ENCODE measurements around the gene FCAR.
"Not testable (repeated sequence)": the region's sequence is repeated elsewhere in the genome, so short reads cannot be mapped to it uniquely, and the experiment has no call there.

FCAR gene

DNA sequence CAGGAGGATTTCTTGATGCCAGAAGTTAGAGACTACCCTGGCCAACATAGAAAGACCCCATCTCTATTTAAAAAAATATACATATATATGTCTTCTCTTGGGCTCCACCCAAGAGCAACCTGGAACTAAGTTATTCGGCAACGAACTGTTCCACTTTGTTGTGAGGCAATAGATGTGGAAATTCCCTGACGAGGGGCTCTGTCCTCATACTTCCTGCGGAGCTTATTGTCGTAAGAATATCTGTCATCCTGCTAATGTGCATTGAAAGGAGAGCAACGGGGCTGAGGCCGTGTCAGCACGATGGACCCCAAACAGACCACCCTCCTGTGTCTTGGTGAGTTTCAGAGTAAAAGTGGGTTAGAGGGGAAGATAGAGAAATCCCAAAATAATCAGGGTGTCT is at the start of gene FCAR:
FCAR (plus strand) TSS at position 246 of the 400 bp plus-strand sequence; CDS start at position 301, 55 bp downstream.
- no peak for DNase-seq (ENCODE audit: low read depth in 2 of 2)

DNA sequence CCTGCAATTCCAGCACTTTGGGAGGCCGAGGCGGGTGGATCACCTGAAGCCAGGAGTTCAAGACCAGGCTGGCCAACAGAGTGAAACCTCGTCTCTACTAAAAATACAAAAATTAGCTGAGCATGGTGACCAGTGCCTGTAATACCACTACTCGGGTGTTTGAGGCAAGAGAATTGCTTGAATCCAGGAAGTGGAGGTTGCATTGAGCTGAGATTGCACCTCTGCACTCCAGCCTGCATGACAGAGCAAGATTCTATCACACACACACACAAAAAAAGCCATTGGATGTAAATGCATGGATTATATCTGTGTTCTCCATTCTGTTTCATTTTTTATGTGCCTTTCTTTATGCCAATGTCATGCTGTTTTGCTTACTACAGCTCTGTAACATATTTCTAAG is 49.6 kb upstream of the FCAR start:
- DNase-seq (ENCODE audit: low read depth in 2 of 2): not testable (repeated sequence)

DNA sequence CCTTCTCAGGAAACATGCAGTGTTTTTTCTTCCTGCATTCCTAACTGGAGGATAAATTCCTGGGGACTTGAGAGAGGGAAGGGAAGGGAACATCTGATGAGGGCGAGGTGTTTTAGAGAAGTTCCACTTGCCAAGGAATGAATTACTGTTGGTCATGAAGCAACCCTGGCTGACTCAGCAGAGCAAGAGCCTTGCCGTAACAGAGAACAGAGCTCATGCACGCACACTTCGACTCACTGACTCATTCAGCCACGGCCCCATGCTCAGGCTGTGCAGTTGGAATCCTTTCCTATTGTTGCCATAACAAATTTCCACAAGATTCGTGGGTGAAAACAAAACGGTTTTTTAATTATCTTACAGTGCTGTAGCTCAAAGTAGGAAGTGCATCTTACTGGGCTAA is 48.7 kb upstream of the FCAR start:
- not testable (repeated sequence) for DNase-seq (ENCODE audit: low read depth in 2 of 2)

DNA sequence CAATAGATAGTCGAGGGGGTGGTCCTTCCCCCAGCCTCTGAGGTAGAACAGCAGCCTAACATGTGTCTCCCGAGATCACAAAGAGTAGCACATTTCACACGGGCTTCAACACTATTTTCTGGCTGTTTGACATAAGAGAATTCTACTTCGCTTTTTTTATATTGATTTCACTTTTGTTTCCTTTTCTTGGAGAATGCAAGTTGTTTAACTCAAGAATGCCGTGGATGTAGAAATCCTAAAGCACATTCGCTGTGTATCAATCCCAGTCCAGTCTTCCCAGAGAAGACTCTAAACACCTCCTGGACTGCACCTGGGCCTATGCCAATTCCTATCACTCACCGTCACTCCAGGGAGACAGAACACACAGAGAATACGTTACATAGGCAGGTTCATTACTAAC is 46.0 kb upstream of the FCAR start:
- not testable (repeated sequence) for DNase-seq (ENCODE audit: low read depth in 2 of 2)

DNA sequence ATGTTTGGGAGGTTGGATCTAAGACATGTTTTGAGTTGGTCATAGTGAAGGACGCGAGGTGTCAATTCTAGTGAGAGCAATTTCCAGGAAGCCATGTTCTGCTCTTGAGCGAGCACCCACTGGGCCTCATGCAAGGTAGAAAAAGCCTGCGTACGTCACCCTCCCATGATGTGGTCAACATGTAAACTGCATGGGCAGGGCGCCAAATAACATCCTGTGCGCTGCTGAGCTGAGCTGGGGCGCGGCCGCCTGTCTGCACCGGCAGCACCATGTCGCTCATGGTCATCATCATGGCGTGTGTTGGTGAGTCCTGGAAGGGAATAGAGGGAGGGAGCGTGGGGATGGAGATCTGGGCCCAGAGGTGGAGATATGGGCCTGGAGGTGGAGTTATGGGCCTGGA is 41.5 kb upstream of the FCAR start, which contains the start of gene KIR2DS4:
KIR2DS4 (plus strand) TSS at position 181 of the 400 bp plus-strand sequence.
- DNase-seq (ENCODE audit: low read depth in 2 of 2): not testable (repeated sequence)

DNA sequence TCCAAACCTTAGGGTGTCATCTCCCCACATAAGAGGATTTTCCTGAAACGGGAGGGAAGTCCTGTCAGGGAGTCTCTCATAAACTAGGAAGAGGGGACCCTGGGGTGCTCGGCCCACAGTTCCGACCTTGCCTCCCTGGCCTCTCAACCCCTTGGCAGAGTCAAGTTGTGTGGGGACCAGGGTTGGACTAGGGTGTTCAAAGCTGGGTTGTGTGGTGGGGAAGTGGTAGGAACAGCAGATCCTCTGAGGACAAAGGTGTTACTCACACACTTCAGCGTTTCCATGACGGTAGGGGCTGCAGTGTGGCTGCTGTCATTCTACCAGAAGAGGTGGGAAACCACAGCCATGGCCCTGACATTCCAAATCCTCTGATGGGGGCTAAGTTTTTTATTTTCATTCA is 38.9 kb upstream of the FCAR start:
- DNase-seq (ENCODE audit: low read depth in 2 of 2): not testable (repeated sequence)

DNA sequence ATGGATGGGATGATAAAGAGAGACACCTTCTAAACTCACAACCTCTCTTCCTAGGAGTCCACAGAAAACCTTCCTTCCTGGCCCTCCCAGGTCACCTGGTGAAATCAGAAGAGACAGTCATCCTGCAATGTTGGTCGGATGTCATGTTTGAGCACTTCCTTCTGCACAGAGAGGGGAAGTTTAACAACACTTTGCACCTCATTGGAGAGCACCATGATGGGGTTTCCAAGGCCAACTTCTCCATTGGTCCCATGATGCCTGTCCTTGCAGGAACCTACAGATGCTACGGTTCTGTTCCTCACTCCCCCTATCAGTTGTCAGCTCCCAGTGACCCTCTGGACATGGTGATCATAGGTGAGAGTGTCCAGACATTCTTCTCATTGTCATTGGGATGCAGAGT is 36.5 kb upstream of the FCAR start:
- DNase-seq (ENCODE audit: low read depth in 2 of 2): not testable (repeated sequence)

DNA sequence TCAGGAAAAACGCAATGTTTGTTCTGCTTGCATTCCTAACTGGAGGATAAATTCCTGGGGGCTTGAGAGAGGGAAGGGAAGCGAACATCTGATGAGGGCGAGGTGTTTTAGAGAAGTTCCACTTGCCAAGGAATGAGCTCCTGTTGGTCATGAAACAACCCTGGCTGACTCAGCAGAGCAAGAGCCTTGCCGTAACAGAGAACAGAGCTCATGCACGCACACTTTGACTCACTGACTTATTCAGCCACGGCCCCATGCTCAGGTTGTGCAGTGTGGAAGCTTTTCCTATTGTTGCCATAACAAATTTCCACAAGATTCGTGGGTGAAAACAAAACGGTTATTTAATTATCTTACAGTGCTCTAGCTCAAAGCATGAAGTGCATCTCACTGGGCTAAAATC is 30.9 kb upstream of the FCAR start:
- DNase-seq (ENCODE audit: low read depth in 2 of 2): not testable (repeated sequence)

DNA sequence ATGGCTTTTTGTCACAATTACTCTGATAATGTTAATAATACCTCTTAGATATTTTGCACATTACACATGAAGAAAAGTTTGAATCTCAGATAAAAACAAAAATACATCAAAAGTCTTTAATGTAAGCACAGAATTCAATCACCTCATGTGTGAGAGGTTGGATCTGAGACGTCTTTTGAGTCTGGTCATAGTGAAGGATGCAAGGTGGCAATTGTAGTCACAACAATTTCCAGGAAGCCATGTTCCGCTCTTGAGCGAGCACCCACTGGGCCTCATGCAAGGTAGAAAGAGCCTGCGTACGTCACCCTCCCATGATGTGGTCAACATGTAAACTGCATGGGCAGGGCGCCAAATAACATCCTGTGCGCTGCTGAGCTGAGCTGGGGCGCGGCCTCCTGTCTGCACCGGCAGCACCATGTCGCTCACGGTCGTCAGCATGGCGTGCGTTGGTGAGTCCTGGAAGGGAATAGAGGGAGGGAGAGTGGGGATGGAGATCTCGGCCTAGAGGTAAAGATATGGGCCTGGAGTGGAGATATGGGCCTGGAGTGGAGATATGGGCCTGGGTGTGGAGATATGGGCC is 23.9 kb upstream of the FCAR start, which contains the start of gene KIR3DL2:
KIR3DL2 (plus strand) TSS at position 383 of the 580 bp plus-strand sequence; CDS start at position 416, 33 bp downstream.
- DNase-seq (ENCODE audit: low read depth in 2 of 2): not testable (repeated sequence)

DNA sequence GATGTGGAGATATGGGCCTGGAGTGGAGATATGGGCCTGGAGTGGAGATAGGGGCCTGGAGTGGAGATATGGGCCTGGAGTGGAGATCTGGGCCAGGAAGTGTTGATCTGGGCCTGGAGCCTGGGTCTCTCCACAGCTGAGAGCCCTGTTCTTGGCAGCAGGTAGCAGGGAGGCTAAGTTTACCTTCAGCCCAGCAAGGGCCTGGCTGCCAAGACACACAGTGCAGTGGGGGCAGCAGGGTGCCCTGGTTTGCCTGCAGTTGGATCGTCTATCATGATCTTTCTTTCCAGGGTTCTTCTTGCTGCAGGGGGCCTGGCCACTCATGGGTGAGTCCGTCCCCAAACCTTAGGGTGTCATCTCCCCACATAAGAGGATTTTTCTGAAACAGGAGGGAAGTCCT is 23.1 kb upstream of the FCAR start:
- no peak for DNase-seq (ENCODE audit: low read depth in 2 of 2)

DNA sequence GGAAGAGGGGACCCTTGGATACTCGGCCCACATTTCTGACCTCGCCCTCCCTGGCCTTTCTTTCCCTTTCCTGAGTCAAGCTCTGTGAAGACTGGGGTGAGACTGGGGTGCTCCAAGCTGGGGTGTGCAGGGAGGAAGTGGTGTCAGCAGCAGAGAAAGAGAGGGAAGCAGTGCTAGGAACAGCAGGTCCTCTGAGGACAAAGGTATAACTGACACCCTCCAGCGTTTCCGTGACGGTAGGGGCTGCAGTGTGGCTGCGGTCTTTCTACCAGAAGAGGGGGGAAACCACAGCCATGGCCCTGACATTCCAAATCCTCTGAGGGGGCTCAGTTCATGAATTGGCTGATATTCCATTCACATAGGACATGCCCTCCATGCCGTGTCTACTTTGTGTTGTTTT is 22.7 kb upstream of the FCAR start:
- no peak for DNase-seq (ENCODE audit: low read depth in 2 of 2)

DNA sequence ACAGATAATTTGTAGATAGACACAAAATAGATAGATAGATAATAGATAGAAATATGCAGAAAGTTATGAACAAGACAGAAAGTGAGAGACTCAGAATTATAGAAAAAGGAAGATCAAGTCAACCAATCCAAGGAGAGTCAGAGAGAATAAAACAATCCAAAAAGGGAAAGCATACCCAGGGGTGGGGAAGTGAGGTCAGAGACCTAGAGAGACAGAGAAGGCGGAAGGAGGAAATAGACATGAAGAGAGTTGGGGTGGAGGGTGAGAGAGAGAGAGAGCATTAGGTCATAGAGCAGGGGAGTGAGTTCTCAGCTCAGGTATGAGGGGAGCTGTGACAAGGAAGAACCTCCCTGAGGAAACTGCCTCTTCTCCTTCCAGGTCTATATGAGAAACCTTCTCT is 18.8 kb upstream of the FCAR start:
- DNase-seq (ENCODE audit: low read depth in 2 of 2): not testable (repeated sequence)

DNA sequence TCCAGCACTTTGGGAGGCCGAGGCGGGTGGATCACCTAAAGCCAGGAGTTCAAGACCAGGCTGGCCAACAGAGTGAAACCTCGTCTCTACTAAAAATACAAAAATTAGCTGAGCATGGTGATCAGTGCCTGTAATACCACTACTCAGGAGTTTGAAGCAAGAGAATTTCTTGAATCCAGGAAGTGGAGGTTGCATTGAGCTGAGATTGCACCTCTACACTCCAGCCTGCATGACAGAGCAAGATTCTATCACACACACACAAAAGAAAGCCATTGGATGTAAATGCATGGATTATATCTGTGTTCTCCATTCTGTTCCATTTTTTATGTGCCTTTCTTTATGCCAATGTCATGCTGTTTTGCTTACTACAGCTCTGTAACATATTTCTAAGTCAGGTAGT is 15.6 kb upstream of the FCAR start:
- DNase-seq (ENCODE audit: low read depth in 2 of 2): not testable (repeated sequence)

DNA sequence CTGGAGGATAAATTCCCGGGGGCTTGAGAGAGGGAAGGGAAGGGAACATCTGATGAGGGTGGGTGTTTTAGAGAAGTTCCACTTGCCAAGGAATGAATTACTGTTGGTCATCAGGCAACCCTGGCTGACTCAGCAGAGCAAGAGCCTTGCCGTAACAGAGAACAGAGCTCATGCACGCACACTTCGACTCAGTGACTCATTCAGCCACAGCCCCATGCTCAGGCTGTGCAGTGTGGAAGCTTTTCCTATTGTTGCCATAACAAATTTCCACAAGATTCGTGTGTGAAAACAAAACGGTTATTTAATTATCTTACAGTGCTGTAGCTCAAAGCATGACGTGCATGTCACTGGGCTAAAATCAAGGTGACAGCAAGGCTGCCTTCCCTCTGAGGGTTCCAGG is 14.6 kb upstream of the FCAR start:
- DNase-seq (ENCODE audit: low read depth in 2 of 2): not testable (repeated sequence)

DNA sequence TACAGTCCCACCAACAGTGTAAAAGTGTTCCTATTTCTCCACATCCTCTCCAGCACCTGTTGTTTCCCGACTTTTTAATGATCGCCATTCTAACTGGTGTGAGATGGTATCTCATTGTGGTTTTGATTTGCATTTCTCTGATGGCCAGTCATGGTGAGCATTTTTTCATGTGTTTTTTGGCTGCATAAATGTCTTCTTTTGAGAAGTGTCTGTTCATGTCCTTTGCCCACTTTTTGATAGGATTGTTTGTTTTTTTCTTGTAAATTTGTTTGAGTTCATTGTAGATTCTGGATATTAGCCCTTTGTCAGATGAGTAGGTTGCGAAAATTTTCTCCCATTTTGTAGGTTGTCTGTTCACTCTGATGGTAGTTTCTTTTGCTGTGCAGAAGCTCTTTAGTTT is 10.6 kb upstream of the FCAR start:
- DNase-seq (ENCODE audit: low read depth in 2 of 2): not testable (repeated sequence)

DNA sequence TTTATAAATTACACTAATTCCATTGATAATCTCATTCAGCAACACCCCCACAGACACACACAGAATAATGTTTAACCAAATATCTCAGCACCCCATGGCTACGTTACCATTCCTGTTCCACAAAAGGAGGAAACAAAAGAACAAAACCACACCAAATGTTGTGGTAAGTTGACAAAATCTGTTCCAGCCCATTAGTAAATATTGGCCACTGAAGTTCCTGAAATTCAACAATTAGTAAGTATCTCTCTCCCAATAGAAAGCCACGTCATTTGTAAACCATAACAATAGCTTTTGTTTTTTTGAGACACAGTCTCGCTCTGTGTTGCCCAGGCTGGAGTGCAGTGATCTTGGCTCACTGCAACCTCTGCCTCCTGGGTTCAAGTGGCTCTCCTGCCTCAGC is 2.3 kb upstream of the FCAR start:
- DNase-seq (ENCODE audit: low read depth in 2 of 2): no peak

DNA sequence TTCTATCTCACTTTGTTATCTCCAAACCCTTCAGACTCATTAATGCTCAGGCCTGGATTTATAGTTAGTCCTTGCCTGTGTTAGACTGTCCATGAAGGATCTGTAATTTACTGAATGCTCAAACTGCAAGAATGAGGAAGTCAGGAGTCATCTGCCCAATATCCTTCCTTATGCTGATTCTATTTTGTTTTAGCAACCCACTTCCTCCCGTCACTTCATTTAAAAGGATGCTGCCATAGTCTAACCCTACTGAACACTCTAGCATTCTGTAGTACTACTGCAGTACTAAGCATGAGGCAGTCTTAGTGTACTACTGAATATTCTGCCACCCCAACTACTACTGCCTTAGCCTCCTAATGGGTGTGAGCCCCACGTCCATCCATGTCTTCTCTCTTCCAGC is 1.5 kb downstream of the FCAR start:
- DNase-seq (ENCODE audit: low read depth in 2 of 2): no peak

DNA sequence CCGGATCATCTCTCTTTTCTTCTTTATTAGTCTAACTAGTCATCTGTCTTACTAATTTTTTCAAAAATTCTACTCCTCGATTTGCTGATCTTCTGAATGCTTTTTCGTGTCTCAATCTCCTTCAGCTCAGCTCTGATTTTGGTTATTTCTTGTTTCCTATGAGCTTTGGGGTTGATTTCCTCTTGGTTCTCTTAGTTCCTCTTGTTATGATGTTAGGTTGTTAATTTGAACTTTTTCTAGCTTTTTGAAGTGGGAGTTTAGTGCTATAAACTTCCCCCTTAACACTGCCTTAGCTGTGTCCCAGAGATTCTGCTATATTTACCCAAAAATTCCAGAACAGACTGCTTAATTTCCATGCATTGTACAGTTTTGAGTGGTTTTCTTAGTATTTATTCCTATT is 3.4 kb downstream of the FCAR start:
- DNase-seq (ENCODE audit: low read depth in 2 of 2): no peak

DNA sequence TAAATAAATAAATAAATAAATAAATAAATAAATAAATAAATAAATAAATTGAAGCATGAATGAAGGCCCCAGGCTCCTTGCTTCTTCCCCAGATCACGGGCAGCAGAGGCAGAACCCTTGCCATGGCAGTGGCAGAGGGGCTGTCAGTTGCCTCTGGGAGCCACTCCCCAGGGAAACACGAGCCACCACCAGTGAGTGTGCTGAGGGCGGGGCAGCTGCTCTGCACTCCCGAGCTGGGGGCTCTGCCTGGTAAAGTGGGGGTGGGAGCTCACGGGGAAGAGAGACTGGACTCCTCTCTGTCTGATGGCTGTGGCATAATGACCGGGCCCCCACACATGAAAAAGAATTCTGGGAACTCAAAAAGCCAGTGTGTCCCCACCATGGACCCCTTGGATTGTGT is 7.8 kb downstream of the FCAR start:
- DNase-seq (ENCODE audit: low read depth in 2 of 2): no peak

DNA sequence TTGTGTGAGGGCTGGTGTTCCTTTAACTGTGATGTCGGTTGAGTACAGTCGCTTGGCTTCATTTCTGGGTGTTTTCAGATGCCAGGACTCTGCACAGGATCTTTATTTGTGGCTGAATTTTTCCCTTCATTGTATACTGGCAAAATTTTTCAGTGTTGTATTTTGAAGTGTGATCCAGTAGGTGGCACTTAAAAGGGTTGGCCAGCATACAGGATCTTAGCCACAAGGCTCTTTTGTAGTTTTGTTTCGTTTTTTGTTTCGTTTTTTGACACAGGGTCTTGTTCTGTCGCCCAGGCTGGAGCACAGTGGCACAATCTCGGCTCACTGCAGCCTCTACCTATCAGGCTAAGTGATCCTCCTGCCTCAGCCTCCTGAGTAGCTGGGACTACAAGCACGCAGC is 8.7 kb downstream of the FCAR start:
- no peak for DNase-seq (ENCODE audit: low read depth in 2 of 2)

DNA sequence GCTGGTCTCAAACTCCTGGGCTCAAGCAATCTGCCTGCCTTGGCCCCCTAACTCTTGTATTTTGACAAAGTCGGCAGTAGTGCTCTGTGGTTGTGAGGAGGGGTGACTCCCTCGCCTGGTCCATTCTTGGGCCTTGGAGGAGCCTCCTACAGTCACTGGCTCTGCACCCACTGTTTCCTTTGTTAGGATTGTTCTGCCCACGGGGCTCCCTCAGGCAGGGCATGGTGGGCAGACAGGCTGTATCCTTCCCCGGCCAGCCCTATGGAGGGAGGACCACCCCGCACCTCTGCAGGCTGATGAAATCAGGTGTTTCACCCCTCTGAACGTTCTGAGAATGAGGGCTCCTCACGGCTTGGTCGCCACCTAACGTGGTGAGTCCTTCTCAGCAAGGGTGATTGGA is 9.2 kb downstream of the FCAR start:
- DNase-seq (ENCODE audit: low read depth in 2 of 2): no peak

DNA sequence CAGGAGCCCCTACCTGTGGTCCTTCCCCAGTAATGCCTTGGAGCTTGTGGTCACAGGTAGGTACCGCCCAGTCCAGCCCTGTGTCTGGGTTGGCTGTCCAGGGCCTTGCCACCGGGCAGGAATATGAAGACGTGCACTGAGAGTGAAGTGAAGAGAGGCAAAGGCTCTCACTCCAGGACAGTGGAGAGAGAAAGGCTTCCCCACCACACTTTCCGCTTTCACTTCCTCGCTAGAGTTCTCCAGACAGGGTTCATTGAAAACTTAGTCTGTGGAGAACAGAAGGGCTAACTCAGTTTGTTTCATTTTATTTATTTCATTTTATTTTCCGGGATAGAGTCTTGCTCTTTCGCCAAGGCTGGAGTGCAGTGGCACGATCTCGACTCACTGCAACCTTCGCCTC is 14.2 kb downstream of the FCAR start:
- DNase-seq (ENCODE audit: low read depth in 2 of 2): no peak

DNA sequence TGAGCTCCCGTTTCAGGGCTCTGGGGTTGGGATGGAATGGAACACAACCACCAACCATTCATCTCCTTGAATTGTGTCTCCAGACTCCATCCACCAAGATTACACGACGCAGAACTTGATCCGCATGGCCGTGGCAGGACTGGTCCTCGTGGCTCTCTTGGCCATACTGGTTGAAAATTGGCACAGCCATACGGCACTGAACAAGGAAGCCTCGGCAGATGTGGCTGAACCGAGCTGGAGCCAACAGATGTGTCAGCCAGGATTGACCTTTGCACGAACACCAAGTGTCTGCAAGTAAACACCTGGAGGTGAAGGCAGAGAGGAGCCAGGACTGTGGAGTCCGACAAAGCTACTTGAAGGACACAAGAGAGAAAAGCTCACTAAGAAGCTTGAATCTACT is 15.5 kb downstream of the FCAR start:
- no peak for DNase-seq (ENCODE audit: low read depth in 2 of 2)

DNA sequence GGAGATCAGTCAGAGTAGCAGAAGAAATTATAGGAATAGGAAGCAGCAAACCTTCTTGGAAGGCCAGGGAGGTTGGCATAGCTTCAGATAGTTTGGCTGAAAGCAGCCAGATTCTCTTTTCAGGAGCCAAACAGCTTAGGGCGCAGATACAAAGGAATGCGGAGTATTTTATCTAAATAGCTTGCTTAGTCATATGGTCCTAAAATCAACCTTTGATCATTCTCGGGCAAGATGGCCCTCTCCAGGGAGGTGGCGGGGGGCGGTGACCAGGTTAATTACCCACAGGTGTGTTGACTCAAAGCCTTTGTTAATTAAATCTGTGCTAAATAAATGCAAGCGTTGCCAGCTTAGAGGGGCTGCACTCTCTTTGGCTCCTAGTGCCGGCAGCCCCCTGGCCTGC is 19.4 kb downstream of the FCAR start:
- no peak for DNase-seq (ENCODE audit: low read depth in 2 of 2)
